ENCODE results near the gene PTPRR.

PTPRR gene

GRCh38 chr12:70686299-70686698 is 234.2 kb downstream of the PTPRR start:
- no peak for DNase-seq

- no peak for DNase-seq
These were observed 236.6 kb downstream of the PTPRR start for GRCh38 chr12:70683976-70684375.

- no peak for DNase-seq
These were observed 248.8 kb downstream of the PTPRR start for GRCh38 chr12:70671698-70672097.

GRCh38 chr12:70670948-70671347 is 249.6 kb downstream of the PTPRR start:
- DNase-seq: no peak

- DNase-seq: no peak
These were observed 253.3 kb downstream of the PTPRR start for GRCh38 chr12:70667253-70667652.

GRCh38 chr12:70666364-70666763 is 254.2 kb downstream of the PTPRR start:
- no peak for DNase-seq

GRCh38 chr12:70664465-70664881 is 256.1 kb downstream of the PTPRR start:
- DNase-seq: no peak

GRCh38 chr12:70663838-70664237 is 256.7 kb downstream of the PTPRR start:
- DNase-seq: no peak

GRCh38 chr12:70661466-70662161 is 258.9 kb downstream of the PTPRR start:
- DNase-seq: no peak

- DNase-seq: no peak
These were observed 259.8 kb downstream of the PTPRR start for GRCh38 chr12:70660620-70661219.

GRCh38 chr12:70660002-70660604 is 260.4 kb downstream of the PTPRR start:
- DNase-seq: no peak

- no peak for DNase-seq
These were observed 261.4 kb downstream of the PTPRR start for GRCh38 chr12:70659077-70659606.

GRCh38 chr12:70657616-70658286 is 262.8 kb downstream of the PTPRR start:
- DNase-seq: no peak

- no peak for DNase-seq
These were observed 268.1 kb downstream of the PTPRR start for GRCh38 chr12:70652451-70652850.

- DNase-seq: no peak
These were observed 271.7 kb downstream of the PTPRR start for GRCh38 chr12:70648831-70649230.

- no peak for DNase-seq
These were observed 272.3 kb downstream of the PTPRR start for GRCh38 chr12:70648191-70648590.

- DNase-seq: no peak
These were observed 273.7 kb downstream of the PTPRR start for GRCh38 chr12:70646850-70647249.

GRCh38 chr12:70645494-70646317 is 274.8 kb downstream of the PTPRR start:
- no peak for DNase-seq

- DNase-seq: no peak
These were observed 275.7 kb downstream of the PTPRR start for GRCh38 chr12:70644861-70645260.

- no peak for DNase-seq
These were observed 276.6 kb downstream of the PTPRR start for GRCh38 chr12:70643939-70644338.

- no peak for DNase-seq
These were observed 278.8 kb downstream of the PTPRR start for GRCh38 chr12:70641691-70642090.

GRCh38 chr12:70640901-70641300 is 279.6 kb downstream of the PTPRR start:
- no peak for DNase-seq

GRCh38 chr12:70639535-70639934 is 281.0 kb downstream of the PTPRR start:
- DNase-seq: no peak
